Right lobe of liver (tissue), 4 donors: ENCODE results near the gene IGDCC3.

Experiments
- CTCF ChIP-seq, 4 donors: fragments of 200-600 bp in 3 of 4; fragments of 450-650 bp in 1 of 4; IDR thresholded peaks; one replicate each; pipeline versions ENCODE4 v1.5.1 to v1.8.0; 2016 to 2022; ENCODE audit warnings: antibody characterized with exemption in 4 of 4, mild to moderate bottlenecking in 2 of 4
- POLR2A ChIP-seq: fragments of 450-650 bp; IDR thresholded peaks from one replicate; pipeline ENCODE4 v1.6.1; 2017; ENCODE audit warnings: antibody characterized with exemption, mild to moderate bottlenecking
- donor health status: DM: no; HTN: no; CAD: no.
- donor health status: DM: no; HTN: no; CAD: no.
- donor health status: DM: no; HTN: yes; CAD: no.

GRCh38 chr15:65375871-65376607 lies 1.8 kb downstream of the IGDCC3 start:
- TF ChIP-seq CTCF (IDR thresholded peaks at IDR 0.05) (no peak), POLR2A (no peak)
